ENCODE data around the gene RPL36.
A peak's percentile ranks its signal among the peaks of the same experiment; 100 is the strongest.

RPL36 gene

DNA sequence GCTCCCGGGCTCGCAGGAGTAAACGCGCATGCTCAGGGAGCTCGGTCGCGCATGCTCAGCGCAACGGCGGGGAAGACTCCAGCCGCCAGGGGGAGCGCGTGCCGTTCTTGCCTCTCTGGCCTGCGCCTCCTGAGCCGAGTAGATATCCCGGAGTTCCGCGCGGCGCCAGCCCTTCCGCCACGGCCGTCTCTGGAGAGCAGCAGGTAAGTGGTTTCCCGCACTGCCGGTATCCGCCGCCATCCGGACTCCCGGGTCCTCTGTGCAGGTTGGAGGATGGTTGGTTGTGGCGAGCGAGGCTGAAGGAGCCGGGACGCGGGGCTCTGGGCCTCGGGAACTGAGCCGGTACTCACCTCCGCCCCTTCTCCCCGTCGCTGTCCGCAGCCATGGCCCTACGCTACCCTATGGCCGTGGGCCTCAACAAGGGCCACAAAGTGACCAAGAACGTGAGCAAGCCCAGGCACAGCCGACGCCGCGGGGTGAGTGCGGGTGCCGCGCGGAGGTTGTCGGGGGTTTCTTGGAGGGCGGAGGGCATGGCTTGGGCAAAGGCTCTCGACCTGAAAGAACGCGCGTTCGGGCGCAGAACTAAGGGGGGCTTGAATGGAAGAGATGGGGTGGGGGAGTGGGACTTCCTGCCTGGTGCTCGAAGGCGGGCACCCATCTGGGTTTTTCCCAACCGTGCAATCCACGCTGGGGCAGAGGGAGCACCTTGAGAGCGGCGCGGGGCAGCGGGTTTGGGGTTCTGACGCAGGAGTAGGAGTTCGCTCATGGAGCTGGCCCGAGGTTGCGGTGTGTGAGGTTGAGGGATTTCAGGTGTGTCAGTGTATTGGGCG is at the start of gene RPL36:
Gene RPL36, plus strand, starts transcription at position 171 of the 830 bp plus-strand sequence. Its CDS starts 213 bp downstream, at position 384.
- peak; percentile 96 for DNase-seq

DNA sequence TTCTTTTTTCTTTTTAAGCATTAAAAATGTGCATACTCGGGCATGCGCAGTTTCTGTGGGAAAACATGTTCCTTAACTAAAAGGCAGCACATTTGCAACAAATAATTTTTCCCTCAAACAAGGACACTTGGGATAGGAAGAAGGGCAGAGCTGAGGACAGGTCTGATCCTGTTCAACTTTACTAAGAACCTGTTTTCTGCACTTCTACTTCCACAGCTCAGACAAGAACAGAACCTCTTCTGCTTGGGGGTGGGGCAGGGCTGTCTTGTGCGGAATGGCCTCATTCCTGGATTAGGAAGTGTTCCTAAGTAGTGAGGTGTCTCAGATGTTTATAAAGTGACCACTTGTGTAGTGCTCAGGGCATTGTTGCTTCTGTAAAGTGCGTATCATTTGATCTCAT is 48.9 kb upstream of the RPL36 start:
- no peak for DNase-seq

DNA sequence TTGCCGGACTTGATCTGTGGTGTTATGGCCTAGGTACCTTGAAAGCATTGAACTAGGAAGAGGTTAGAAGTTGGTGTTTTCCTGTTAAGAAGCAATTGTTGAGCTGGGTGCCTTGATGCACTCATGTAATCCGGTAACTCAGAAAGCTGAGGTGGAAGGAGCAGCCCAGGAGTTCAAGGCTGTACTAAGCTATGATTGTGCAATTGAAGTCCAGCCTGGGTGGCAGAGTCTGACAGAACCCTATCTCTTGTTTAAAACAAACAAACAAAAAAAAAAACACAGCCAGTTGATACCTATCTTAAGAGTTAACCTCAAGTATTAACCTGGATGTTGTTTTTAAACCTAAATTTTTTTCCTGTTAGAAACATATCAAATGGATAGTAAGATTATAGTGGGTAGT is 47.9 kb upstream of the RPL36 start:
- DNase-seq, result no peak

DNA sequence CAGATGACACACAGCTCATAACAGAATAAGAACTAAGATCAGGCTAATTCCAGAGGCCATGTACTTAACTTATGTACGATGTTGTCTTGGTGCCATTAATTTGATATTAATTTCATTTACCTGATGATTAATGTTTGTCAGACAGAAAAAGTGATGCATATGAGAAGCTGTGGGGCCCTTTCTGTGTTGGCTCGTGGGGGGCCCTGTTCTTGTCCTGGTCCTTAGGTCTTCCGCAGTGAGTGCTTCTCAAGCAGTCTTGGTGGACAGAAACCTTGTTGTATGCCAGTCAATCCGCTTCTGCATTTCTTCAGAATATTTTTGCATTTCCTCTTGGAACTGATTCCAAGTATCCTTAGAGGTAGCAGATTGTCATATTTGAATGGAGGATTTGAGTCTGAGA is 47.0 kb upstream of the RPL36 start:
- no peak for DNase-seq

DNA sequence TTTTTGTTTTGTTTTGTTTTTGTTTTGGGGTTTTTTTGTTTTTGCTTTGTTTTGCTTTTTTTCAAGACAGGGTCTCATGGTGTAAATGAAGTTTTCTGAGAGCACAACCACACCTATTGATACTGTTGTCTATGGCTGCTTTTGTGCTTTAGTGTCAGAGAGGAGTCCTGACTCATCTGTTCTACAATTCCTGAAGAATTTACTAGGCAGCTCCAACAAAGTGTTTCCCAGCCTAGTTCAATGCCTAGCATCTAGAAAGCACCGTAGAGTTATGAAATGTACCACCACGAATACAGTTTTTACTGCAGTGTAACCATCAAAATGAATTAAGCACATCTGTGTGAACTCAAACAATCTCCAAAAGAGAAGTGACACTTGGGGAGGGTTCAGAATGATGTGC is 46.1 kb upstream of the RPL36 start:
- no peak for DNase-seq

DNA sequence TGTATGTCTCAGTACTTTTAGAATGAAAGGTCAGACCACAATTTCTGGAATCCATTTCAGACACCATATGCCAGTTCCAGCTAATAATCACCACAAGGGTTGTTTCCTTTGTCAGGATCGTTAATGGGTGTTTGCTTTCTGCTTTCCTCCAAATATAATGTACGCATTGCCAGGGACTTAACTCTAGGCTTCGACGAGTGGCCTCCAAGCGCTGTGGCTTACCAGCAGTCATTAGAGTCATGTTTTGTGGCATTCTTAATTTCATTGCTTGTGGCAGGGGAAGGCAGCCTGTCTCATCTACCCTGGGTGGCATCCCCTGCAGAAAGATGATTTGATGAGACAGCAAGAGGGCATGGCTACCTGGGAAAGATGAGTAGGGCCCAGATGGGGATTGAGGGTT is 44.7 kb upstream of the RPL36 start:
- no peak for DNase-seq

DNA sequence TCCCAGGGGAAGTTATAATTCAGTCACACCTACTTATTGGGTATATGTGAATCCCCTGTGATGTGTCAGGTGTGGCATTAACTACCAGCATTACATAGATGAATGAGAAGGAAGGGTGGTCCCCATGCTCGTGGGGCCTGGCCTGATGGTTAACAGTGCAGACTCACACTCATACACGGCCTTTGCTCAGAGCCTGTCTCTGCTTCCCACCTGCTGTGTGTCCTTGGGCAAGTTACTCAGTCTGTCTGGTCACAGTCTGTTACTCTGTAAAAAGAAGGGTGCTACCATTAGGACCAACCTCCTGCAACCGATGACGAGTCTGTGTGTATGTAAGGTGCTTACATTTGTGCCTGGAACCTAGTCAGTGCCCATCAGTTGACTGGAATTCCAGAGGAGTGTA is 43.4 kb upstream of the RPL36 start:
- DNase-seq, result no peak

DNA sequence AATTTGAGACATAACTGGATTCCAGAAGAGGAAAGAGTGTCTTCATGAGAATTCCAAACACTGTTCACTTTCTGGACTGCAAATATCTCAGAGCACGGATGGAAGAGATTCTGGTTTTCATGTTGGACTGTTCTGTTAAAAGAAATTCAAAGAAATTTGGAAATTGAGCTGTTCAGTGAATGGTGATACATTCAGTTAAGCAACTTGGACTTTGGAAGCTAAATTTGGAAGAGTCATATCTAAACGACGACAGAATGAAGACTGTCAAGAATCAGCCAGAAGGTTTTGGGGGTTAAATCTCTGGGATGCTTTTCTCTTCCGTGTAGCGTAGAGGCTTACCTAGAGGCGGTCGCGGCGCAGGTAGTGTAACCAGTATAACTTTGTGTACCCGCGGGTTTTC is 41.6 kb upstream of the RPL36 start:
- DNase-seq, result no peak

DNA sequence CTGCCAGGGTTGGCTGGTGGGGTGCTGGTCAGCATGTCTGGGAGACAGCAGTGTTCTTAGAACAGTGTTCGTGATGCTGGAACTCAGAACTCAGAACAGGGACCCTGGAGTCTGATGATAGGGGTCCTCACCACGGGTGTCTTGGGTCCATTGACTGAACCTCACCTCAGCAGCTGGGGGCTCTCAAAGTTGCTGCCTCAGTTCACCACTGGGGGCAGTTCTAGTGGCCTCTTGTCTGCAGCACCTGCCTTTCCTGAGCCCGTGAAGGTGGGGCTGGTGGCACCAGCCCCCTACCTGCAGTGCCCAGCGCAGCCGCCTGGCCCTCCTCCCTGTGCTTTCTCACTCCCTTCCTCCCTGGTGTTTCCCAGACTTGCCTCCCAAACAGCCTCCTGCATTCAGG is 38.7 kb upstream of the RPL36 start:
- no peak for DNase-seq

DNA sequence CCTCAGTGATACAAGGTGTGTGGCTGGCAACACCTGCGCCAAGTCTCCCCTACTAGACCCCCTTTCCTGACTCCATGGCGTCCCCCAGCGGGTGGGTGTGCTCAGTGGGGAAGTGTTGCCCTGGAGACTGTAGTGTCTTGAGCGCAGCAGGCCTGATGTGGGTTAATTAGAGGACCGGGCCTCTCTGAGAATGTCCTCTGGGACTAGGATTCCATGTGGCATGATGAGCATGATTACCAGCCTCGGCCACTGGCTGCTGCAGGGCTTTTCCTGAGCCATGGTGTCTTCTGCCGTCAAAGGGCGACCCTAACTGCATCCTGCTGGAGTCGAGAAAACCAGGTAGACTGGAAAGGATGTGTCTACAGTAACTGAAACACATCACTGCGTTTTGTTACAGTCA is 37.8 kb upstream of the RPL36 start:
- no peak for DNase-seq

DNA sequence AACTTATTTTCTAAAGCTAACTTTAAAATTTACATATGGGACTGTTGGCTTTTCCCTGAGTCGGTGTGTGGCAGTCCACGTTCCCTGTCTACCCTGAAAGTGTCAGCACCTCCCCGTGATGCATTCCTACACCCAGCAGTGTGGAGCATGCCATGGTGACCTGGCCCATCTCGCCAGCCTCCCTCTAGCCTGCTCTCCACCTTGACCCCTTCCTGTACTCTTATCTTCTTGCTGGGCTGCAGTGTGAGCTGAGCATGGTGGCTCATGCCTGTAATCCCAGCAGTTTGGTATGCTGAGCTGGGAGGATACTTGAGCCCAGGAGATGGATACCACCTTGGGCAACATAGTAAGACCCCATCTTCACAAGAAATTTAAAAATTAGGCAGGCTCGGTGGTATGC is 35.2 kb upstream of the RPL36 start:
- no peak for DNase-seq

DNA sequence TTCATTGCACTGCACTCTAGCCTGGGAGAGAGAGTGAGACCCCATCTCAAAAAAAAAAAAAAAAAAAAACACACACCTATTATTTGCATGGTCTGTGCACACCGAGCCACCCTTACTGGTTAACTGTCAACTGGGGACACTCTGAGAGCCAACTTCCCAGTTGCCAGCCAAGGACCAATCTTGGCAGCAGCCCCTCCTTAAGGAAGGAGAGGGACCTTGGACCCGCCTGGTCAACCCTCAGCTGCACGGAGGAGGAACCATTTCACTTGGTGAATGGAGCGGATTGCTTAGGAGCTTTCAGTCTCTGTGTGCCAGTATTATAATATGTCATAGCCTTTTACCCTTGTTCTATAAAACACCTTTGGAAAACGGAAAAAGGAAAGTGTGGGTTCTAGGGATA is 34.7 kb upstream of the RPL36 start:
- no peak for DNase-seq

DNA sequence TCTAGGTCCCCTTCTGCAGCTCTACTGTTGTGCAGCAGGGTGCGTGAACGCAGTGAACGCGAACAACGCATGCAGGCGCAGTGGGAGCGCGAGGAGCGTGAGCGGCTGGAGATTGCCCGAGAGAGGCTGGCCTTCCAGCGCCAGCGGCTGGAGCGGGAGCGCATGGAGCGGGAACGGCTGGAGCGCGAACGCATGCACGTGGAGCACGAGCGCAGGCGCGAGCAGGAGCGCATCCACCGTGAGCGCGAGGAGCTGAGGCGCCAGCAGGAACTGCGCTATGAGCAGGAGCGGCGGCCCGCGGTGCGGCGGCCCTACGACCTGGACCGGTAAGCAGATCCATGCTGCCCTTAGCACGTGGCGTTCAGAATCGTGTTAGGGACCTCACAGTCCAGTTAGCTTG is 28.6 kb upstream of the RPL36 start:
- no peak for DNase-seq

DNA sequence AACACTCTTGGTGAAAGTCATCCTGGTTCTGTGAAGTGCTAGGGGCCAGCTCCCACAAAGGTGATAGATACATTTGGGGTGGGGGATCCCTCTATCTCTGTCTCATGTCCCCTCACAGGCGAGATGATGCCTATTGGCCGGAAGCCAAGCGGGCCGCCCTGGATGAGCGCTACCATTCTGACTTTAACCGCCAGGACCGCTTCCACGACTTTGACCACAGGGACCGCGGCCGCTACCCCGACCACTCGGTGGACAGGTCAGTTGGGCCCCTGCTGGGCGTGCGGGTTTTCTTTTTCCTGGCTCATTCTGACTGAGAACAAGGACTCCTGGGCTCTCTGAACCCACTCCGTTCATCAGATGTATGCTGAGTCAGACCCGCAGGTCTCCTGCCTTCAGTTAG is 26.2 kb upstream of the RPL36 start:
- no peak for DNase-seq

DNA sequence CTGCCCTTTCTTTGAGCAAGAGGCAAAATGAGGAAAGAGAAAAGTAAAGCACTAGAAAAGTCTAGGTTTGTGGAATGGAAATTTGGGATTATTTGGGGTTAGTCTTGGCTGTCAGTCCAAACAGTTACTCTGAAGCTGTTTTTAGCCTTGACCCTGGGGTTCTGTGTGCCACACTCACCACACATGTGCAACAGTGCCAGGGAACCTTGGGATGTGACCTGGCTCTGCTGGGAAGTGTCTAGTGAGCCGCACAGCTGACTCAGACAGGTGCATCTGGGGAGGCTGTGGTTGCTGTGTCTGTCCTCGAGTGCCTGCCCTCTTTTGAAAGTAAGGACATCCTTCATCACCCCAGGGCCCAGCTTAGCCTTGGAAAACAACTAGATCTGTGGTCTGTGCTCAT is 25.6 kb upstream of the RPL36 start:
- DNase-seq, result no peak

DNA sequence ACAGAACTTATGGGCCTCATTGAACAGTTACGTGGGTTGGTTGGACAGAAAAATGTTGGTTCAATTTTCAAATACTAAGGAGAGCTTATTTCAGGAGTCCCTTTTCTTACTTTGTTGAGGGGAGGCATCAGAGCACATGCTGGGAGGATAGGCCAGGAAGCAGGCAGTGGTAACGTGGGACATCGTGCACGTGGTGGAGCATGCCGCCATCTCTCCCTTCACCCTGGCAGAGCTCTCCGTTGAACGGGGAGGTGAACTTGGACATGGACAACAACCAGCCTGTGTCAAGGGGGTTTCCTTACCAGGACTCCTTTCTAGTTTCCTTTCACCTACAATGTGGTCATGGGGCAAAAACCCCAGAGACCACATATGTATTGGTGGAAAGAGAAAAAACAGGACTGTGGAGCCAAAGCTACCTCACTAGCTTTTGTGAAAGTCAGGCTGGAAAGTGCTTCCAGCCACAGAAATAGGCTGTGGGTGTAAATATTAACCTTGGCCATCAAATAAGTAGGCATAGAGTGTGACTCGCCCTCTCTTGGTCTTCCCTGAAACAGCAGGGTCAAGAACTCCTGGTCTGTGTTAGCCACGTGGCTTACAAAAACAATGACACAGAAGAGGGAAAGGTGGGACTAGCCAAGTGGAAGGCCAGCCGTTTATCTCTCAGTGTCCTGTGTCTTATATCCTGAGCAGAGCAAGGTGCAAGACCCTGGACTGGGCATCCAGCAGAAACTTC is 24.1 kb upstream of the RPL36 start:
- DNase-seq, result no peak

DNA sequence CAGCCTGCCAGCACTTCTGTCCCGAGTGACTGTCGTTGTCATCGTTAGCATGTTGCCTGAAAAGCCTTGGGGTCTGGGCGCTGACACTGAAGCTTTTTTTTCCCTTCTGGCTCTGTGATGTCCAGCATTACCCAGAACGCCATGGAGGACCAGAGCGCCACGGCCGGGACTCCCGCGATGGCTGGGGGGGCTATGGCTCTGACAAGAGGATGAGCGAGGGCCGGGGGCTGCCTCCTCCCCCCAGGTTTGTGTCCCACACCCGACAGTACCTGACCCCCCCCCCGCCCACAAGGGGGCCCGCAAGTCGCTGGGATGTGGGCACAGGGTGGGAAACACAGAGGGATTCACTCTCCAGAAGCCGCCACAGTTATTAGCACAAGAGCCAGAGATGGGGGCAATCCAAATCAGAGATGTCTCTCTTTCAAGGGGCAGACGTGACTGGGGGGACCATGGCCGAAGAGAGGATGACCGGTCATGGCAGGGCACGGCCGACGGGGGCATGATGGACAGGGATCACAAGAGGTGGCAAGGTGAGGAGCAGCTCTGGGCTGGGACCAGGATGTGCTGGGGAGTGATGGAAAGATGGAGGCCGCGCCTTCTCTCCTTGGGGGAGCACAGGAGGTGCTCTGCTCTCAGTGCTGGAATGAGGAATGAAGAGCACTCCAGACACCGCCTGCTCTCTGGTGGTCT is 23.0 kb upstream of the RPL36 start:
- no peak for DNase-seq

DNA sequence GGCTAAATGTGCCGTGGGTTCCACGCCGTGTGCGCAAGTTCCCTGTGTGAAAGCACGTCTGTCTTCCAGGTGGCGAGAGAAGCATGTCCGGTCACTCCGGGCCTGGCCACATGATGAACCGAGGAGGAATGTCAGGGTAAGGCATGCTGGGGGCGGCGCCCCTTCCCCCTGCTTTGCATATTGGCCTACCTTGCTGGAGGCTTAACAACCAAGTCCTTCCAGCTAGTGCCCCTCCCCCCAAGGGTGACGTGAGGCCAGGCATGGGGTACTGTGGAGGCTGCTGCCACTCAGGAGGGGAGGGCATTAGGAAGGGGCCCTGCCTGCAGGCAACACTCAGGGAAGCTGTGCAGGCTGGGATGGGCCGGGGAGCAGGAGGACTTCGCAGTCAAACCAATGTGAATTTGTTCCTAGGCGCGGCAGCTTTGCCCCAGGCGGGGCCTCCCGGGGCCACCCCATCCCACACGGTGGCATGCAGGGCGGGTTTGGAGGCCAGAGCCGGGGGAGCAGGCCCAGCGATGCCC is 22.3 kb upstream of the RPL36 start:
- DNase-seq, result no peak

DNA sequence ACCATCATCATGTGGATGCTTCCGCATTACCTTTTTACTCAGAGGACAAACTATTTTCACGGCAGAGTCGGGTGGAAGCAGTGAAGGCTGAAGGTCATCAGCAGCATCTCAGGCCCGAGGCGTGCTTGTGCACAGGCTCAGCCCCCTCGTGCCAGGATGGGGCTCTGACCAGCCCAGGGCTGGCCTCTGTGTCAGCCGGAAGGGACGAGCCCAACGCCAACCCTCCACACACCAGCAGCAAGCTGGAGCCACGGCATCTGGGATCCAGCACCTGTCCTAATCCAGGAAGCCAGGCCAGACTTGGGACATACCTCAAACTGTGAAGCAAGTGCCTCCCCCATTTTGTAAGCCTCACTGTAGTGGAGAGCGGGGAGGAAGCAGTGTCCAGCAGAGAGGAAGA is 20.9 kb upstream of the RPL36 start:
- no peak for DNase-seq

DNA sequence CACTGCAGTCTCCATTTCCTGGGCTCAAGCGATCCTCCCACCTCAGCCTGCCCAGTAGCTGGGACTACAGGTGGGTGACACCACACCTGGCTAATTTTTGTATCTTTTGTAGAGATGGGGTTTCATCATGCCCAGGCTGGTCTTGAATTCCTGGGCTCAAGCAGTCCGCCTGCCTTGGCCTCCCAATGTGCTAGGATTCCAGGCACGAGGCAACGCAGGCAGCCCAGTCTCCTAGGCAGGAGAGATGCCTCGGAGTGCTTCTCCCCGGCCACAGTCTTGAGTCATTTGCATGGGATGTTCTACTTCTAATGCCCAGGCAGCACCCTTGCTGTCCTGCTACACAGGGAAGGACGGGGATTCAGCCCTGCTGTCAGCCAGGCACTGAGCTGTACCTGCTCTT is 18.5 kb upstream of the RPL36 start:
- DNase-seq, result no peak

DNA sequence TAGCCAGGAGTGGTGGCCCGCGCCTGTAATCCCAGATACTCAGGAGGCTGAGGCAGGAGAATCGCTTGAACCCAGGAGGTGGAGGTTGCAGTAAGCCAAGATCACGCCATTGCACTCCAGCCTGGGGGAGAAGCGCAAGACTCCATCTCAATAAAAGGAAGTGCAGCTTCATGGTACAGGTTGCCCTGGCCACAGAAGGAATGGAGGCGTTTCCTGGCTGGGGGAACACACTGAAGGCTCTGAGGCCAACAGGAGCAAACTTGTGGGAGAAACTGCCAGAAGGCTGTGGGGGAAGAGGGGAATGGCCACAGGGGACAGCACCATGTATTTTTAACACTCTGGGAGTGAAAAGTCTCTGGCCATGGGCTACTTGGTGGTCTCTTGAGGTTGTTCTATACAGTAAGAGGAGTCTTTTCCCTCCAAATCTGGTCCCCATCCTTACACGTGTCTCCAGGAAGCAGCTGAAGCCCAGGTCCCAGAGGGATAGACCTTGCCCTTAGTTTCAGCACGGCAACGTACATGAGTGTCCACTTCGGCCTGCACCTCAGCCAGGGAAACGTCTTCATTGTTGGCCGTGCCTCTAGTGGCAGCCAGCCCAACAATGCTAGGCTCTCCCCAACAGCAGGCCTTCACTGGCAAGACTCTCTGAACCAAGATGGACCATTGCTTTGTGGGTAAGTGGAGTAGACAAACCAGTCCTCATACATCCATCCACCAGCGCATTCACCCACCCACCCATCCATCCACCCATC is 17.2 kb upstream of the RPL36 start:
- DNase-seq, result no peak

DNA sequence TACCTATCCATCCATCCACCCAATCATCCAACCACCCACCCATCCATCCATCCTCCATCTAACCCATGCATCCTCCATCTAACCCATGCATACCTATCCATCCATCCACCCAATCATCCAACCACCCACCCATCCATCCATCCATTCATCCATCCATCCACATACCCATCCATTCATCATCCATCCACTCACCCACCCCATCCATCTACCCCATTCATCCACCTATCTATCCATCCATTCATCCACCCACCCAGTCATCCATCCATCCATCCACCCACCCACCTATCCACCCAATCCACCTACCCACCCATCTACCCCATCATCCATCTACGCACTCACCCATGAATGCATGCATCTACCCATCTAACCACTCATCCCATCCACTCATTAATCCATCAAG is 16.3 kb upstream of the RPL36 start:
- no peak for DNase-seq

DNA sequence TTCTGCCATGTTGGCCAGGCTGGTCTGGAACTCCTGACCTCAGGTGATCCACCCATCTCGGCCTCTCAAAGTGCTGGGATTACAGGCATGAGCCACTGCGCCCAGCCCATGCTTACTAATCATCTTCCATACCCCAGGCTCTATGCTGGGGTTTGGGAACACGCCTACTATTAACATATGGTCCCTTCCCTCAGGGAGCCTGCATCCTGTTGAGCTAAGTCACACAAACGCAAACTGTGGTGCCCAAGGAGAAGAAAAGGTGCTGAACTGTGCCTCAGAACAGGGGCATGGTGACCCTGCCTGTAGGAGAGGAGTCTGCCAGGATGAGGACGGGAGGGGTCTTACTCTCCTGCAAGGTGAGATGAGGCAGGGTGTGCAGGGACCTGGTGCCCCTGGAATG is 15.4 kb upstream of the RPL36 start:
- DNase-seq, result no peak
